ENCODE measurements around the gene METTL15. TPM values are rescaled to one million over a fixed set of nuclear protein-coding genes. Genes with fewer than 3 reads are reported as not detected.
"Not testable (repeated sequence)": the region's sequence is repeated elsewhere in the genome, so short reads cannot be mapped to it uniquely, and the experiment has no call there.

The METTL15 gene
- total RNA-seq, 1 experiment from 2014 or later, result 12.4 TPM

- no peaks in the 10 kb centered on the region for H3K9me2 ChIP-seq (replicated peaks; ENCODE audit: low read length)
- H4K20me1 ChIP-seq (ENCODE audit: low read length), result no peaks in the 10 kb centered on the region
- H3K27ac ChIP-seq (ENCODE audit: low read length), result no peak overlapping the region
- DNase-seq, result no peak
- H3K9ac ChIP-seq (ENCODE audit: low read length), result no peak overlapping the region
- peaks cover 23% of the 10 kb centered on the region for H3K4me1 ChIP-seq (ENCODE audit: insufficient read depth, low read length)
- no peaks in the 10 kb centered on the region for H3F3A ChIP-seq (ENCODE audit: low read length, unreplicated experiment)
- H3K79me2 ChIP-seq (ENCODE audit: low read length), result peaks cover 94% of the 10 kb centered on the region
- no peak for ATAC-seq
- H3K27me3 ChIP-seq (ENCODE audit: low read length), result no peaks in the 10 kb centered on the region
- ChIA-PET CTCF (no interaction called here), POLR2A (ENCODE audit: unreplicated experiment) (no interaction called here)
- intact Hi-C loops (cut with micrococcal nuclease), result loop anchor here (5.0 kb wide), 1 partner anchor 317 kb away; no protein-coding TSS in a partner anchor
- no peaks in the 10 kb centered on the region for H3K9me3 ChIP-seq (ENCODE audit: low read length)
- H3K4me3 ChIP-seq (ENCODE audit: low read length), result no peak overlapping the region
- TF ChIP-seq EZH2 (IDR thresholded peaks at IDR 0.05; ENCODE audit: low read length, unreplicated experiment) (no peak), CTCF (conservative IDR thresholded peaks at IDR 0.05; ENCODE audit: low read depth, low read length) (no peak), EZH2phosphoT487 (IDR thresholded peaks at IDR 0.05; ENCODE audit: borderline replicate concordance, low read length) (no peak)
- H3K36me3 ChIP-seq (ENCODE audit: low read depth, low read length), result peaks cover 3% of the 10 kb centered on the region; the same call in 1 of the 2 replicates
- H2AFZ ChIP-seq (ENCODE audit: low read length), result no peak overlapping the region
- no peak overlapping the region for H3K4me2 ChIP-seq (ENCODE audit: low read length)
- no TSS peak for BruUV-seq (replicated peaks)
These were observed 8.5 kb upstream of the METTL15 start for GRCh38 chr11:28099715-28100114.

GRCh38 chr11:28100665-28101064 is 7.5 kb upstream of the METTL15 start:
- Histone ChIP-seq H3K79me2 (ENCODE audit: low read length) (peaks cover 94% of the 10 kb centered on the region), H3F3A (ENCODE audit: low read length, unreplicated experiment) (no peaks in the 10 kb centered on the region), H3K4me2 (ENCODE audit: low read length) (no peak overlapping the region), H3K36me3 (ENCODE audit: low read depth, low read length) (peaks cover 3% of the 10 kb centered on the region; the same call in 1 of the 2 replicates), H3K27ac (ENCODE audit: low read length) (no peak overlapping the region), H3K9me3 (ENCODE audit: low read length) (no peaks in the 10 kb centered on the region), H3K4me3 (ENCODE audit: low read length) (no peak overlapping the region), H4K20me1 (ENCODE audit: low read length) (no peaks in the 10 kb centered on the region), H3K9ac (ENCODE audit: low read length) (no peak overlapping the region), H2AFZ (ENCODE audit: low read length) (no peak overlapping the region), H3K27me3 (ENCODE audit: low read length) (no peaks in the 10 kb centered on the region), H3K9me2 (replicated peaks; ENCODE audit: low read length) (no peaks in the 10 kb centered on the region), H3K4me1 (ENCODE audit: insufficient read depth, low read length) (peaks cover 32% of the 10 kb centered on the region)
- CTCF ChIA-PET, result no interaction called here
- ATAC-seq (no peak), DNase-seq (no peak)
- intact Hi-C loops (cut with micrococcal nuclease), result loop anchor here (5.0 kb wide), 1 partner anchor 318 kb away; no protein-coding TSS in a partner anchor
- POLR2A ChIA-PET (ENCODE audit: unreplicated experiment), result no interaction called here
- TF ChIP-seq EZH2phosphoT487 (IDR thresholded peaks at IDR 0.05; ENCODE audit: borderline replicate concordance, low read length), result no peak
- no peak for TF ChIP-seq EZH2 (IDR thresholded peaks at IDR 0.05; ENCODE audit: low read length, unreplicated experiment)
- TF ChIP-seq CTCF (conservative IDR thresholded peaks at IDR 0.05; ENCODE audit: low read depth, low read length), result no peak
- BruUV-seq (replicated peaks), result no TSS peak

GRCh38 chr11:28102300-28102699 is 5.9 kb upstream of the METTL15 start:
- H3K9me3 ChIP-seq (ENCODE audit: low read length); H4K20me1 ChIP-seq (ENCODE audit: low read length); H3K4me3 ChIP-seq (ENCODE audit: low read length); BruUV-seq (replicated peaks); H3K27me3 ChIP-seq (ENCODE audit: low read length); CTCF ChIA-PET; H3K27ac ChIP-seq (ENCODE audit: low read length); H2AFZ ChIP-seq (ENCODE audit: low read length); H3F3A ChIP-seq (ENCODE audit: low read length, unreplicated experiment); POLR2A ChIA-PET (ENCODE audit: unreplicated experiment); H3K9me2 ChIP-seq (replicated peaks; ENCODE audit: low read length); H3K36me3 ChIP-seq (ENCODE audit: low read depth, low read length); H3K9ac ChIP-seq (ENCODE audit: low read length): not testable (repeated sequence)
- H3K79me2 ChIP-seq (ENCODE audit: low read length), result peaks cover 99% of the 10 kb centered on the region
- intact Hi-C loops (cut with micrococcal nuclease), result loop anchor here (2.0 to 5.0 kb wide), 2 partner anchors 51 to 320 kb away; no protein-coding TSS in a partner anchor
- peak; percentile 40 for DNase-seq
- peak; percentile 59 for ATAC-seq
- peak overlapping the region; percentile 88; the same call in 1 of the 2 replicates for H3K4me2 ChIP-seq (ENCODE audit: low read length)
- peaks cover 42% of the 10 kb centered on the region for H3K4me1 ChIP-seq (ENCODE audit: insufficient read depth, low read length)
